WTC11 (cell line): Measurements from ENCODE around the gene IRX2.

ENCODE experiments used
- CBFB ChIP-seq: sonication (generic); formaldehyde crosslinking; IDR thresholded peaks from 2 replicates; pipeline ENCODE4 v1.8.1; 2022; ENCODE audit warnings: mild to moderate bottlenecking, low read depth, missing genetic modification reagents
- FOXJ3 ChIP-seq: sonication (generic); formaldehyde crosslinking; IDR thresholded peaks from 2 replicates; pipeline ENCODE4 v1.9.0; 2021; ENCODE audit warnings: missing genetic modification reagents, mild to moderate bottlenecking, borderline replicate concordance
- IRF2 ChIP-seq: sonication (generic); formaldehyde crosslinking; IDR thresholded peaks from 2 replicates; pipeline ENCODE4 v1.8.0; 2022; ENCODE audit warnings: low read depth, missing genetic modification reagents, borderline replicate concordance
- NFYB ChIP-seq: sonication (generic); formaldehyde crosslinking; conservative IDR thresholded peaks from 2 replicates; pipeline ENCODE4 v1.8.0; 2022; ENCODE audit warnings: low read depth, missing genetic modification reagents
- NR2C2 ChIP-seq: sonication (generic); formaldehyde crosslinking; IDR thresholded peaks from 2 replicates; pipeline ENCODE4 v1.8.0; 2022; ENCODE audit warnings: mild to moderate bottlenecking, missing genetic modification reagents
- ZNF138 ChIP-seq: sonication (generic); formaldehyde crosslinking; conservative IDR thresholded peaks from 2 replicates; pipeline ENCODE4 v1.8.1; 2022; ENCODE audit warnings: mild to moderate bottlenecking, moderate library complexity, missing genetic modification reagents
- TF ChIP-seq, protein P1 (sequence below): fragments of 200-600 bp; IDR thresholded peaks from 2 replicates; pipeline ENCODE4 v1.8.0; 2022; ENCODE audit warnings: antibody characterized with exemption
- TF ChIP-seq, protein P2 (sequence below): sonication (generic); formaldehyde crosslinking; conservative IDR thresholded peaks from 2 replicates; pipeline ENCODE4 v1.8.1; 2022; ENCODE audit warnings: mild to moderate bottlenecking, missing genetic modification reagents

DNA sequence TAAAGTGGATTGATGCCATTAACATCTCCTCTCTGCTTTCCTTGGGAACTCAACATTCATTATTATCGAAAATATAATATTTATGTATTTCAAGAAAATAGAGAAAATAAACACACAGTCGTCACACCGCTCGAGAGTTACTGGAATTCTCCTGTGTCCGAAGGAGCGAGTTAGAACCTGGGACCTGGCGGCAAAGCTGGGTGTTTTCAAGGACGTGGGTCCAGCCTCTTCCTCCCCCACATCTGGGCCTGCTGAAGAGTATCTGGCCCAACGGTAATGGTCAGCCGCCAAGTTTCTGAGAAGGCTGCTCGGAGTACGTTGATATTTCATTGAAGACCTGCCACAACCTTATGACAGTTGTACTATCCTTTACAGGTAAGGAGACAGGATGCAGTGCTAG is 47.9 kb downstream of the IRX2 start:
- TF ChIP-seq, protein P1, sequence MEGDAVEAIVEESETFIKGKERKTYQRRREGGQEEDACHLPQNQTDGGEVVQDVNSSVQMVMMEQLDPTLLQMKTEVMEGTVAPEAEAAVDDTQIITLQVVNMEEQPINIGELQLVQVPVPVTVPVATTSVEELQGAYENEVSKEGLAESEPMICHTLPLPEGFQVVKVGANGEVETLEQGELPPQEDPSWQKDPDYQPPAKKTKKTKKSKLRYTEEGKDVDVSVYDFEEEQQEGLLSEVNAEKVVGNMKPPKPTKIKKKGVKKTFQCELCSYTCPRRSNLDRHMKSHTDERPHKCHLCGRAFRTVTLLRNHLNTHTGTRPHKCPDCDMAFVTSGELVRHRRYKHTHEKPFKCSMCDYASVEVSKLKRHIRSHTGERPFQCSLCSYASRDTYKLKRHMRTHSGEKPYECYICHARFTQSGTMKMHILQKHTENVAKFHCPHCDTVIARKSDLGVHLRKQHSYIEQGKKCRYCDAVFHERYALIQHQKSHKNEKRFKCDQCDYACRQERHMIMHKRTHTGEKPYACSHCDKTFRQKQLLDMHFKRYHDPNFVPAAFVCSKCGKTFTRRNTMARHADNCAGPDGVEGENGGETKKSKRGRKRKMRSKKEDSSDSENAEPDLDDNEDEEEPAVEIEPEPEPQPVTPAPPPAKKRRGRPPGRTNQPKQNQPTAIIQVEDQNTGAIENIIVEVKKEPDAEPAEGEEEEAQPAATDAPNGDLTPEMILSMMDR: no peak
- TF ChIP-seq, protein P2, sequence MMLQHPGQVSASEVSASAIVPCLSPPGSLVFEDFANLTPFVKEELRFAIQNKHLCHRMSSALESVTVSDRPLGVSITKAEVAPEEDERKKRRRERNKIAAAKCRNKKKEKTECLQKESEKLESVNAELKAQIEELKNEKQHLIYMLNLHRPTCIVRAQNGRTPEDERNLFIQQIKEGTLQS: no peak
- TF ChIP-seq CBFB: no peak
- TF ChIP-seq ZNF138 (CRISPR knock-in tag): no peak
- TF ChIP-seq NFYB (CRISPR knock-in tag): no peak
- TF ChIP-seq FOXJ3 (CRISPR knock-in tag): no peak
- no peak for TF ChIP-seq IRF2
- TF ChIP-seq NR2C2 (CRISPR knock-in tag): no peak
